ENCODE results near the gene TMEM123. TPM values are rescaled to one million over a fixed set of nuclear protein-coding genes. Genes with fewer than 3 reads are reported as not detected.

TMEM123 gene
- total and polyA plus RNA-seq, 2 of the 8 experiments (the other 6 are each of a cell fraction or from before 2014, with no cell fraction given): 75.5 to 80.1 TPM

DNA sequence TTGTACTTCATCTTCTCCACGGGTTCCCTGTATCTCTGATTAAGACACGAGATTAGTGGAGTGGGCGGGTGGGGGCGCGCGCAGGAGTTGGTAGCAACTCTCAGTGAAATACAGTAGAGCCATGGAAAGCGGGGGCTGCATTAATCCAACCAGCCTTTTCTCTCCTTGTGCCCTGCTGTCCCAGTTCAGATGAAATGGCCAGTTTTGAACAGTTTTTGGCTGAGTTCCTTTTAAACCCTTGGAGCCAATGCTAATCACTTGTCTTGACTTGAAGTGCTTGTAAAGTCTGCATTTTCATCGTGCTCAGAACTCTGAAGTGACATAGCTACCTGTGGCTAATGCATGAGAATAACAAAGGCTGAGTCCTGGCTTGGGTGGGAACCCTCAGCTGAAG, 734 bp upstream of the TMEM123 start:
- H3K23me2 ChIP-seq (ENCODE audit: low read depth, low read length): peaks cover 16% of the 10 kb centered on the region; the same call in 1 of the 2 replicates
- no peak overlapping the region for H3K18ac ChIP-seq (ENCODE audit: extremely low read depth, low read length)
- no peaks in the 10 kb centered on the region for H3K79me1 ChIP-seq (ENCODE audit: low read depth, low read length)
- no peak overlapping the region for H2BK120ac ChIP-seq (replicated peaks; ENCODE audit: low read depth, low read length)
- POLR2A ChIA-PET (ENCODE audit: partially characterized antibody): interaction anchor here (0.6 to 1.4 kb wide), 6 partner anchors 13 to 112 kb away, joined by 3 read pairs; no protein-coding TSS in a partner anchor
- FAIRE-seq (no peak), DNase-seq (ENCODE audit: low read depth in 1 of 2, low spot score in 2 of 2) (no peak)
- peak overlapping the region; percentile 72 to 74 for H3K4me2 ChIP-seq (ENCODE audit: insufficient read depth in 1 of 2, low read depth in 2 of 2, low read length in 2 of 2)
- H4K8ac ChIP-seq (ENCODE audit: extremely low read depth, insufficient read depth, low read length): no peak overlapping the region
- H4K5ac ChIP-seq (ENCODE audit: insufficient read length, low read depth, low read length): no peak overlapping the region
- no peak overlapping the region for H3K4ac ChIP-seq (replicated peaks; ENCODE audit: insufficient read length, low read depth, low read length)
- H2BK15ac ChIP-seq (ENCODE audit: low read length): no peak overlapping the region
- H2AK5ac ChIP-seq (ENCODE audit: low read depth, low read length): no peak overlapping the region
- 3% methylated on average over 8 of the region's 8 CpGs; no CpG with 5 or more reads in 1 of the 2 experiments for WGBS, 2 experiments (ENCODE audit: extremely low coverage in 1 of 2, insufficient coverage in 1 of 2, insufficient read length in 1 of 2, insufficient replicate concordance in 2 of 2, low coverage in 1 of 2, low lambda C conversion rate in 2 of 2, missing lambda C conversion rate in 1 of 2)
- CTCF ChIA-PET (ENCODE audit: partially characterized antibody): interaction anchor here (0.7 to 1.6 kb wide), 3 partner anchors 14 to 213 kb away, joined by 3 to 5 read pairs (median 3); no protein-coding TSS in a partner anchor
- H3K9ac ChIP-seq (replicated peaks in 1 of 4; ENCODE audit: extremely low read depth in 1 of 4, low read depth in 3 of 4, low read length in 3 of 4): peak overlapping the region in 3 of 4 experiments; percentile 53 to 81 (median 78); a peak in 6 of 7 replicates
- H3K23ac ChIP-seq (ENCODE audit: insufficient read length): no peak overlapping the region
- H3K56ac ChIP-seq (replicated peaks; ENCODE audit: insufficient read length, low read depth, low read length): no peak overlapping the region
- no peak overlapping the region for H2BK5ac ChIP-seq (ENCODE audit: low read depth, low read length)
- no peak overlapping the region for H4K91ac ChIP-seq (replicated peaks; ENCODE audit: insufficient read length, low read length)
- no peak overlapping the region; the same call in 1 of the 2 replicates for H3K27ac ChIP-seq (ENCODE audit: low read depth, low read length)
- peaks cover 3 to 23% (median 16%) of the 10 kb centered on the region in 4 experiments; a peak in 4 of 7 replicates for H3K4me1 ChIP-seq (replicated peaks in 1 of 4; ENCODE audit: control insufficient read depth in 3 of 4, insufficient read depth in 4 of 4, low read length in 3 of 4)
- peaks cover 0 to 32% of the 10 kb centered on the region in 2 experiments; a peak in 2 of 4 replicates for H3K79me2 ChIP-seq (ENCODE audit: control insufficient read depth in 1 of 2, insufficient read depth in 2 of 2, low read length in 2 of 2)
- peak overlapping the region; percentile 75; the same call in 1 of the 2 replicates for H2BK12ac ChIP-seq (ENCODE audit: low read depth, low read length)
- no peaks in the 10 kb centered on the region for H3K9me3 ChIP-seq (ENCODE audit: insufficient read depth in 2 of 2, low read depth in 1 of 2, low read length in 1 of 2)
- H3K36me3 ChIP-seq (ENCODE audit: control insufficient read depth in 2 of 4, insufficient read depth in 4 of 4, low read length in 3 of 4): no peaks in the 10 kb centered on the region
- no peak overlapping the region for H2BK20ac ChIP-seq (ENCODE audit: low read length)
- peaks cover 12 to 13% of the 10 kb centered on the region in 2 experiments for H4K20me1 ChIP-seq (replicated peaks in 1 of 2; ENCODE audit: control insufficient read depth in 1 of 2, insufficient read depth in 2 of 2, low read length in 2 of 2)
- H3K14ac ChIP-seq (ENCODE audit: insufficient read length): no peak overlapping the region
- H2AFZ ChIP-seq (ENCODE audit: low read length): peak overlapping the region; percentile 91
- peak overlapping the region; percentile 72 to 84 (median 74) for H3K4me3 ChIP-seq (ENCODE audit: extremely low read depth in 1 of 4, insufficient read depth in 2 of 4, low read depth in 3 of 4, low read length in 4 of 4)
- peaks cover 0 to 15% (median 3%) of the 10 kb centered on the region in 4 experiments; a peak in 4 of 7 replicates for H3K27me3 ChIP-seq (replicated peaks in 1 of 4; ENCODE audit: control insufficient read depth in 3 of 4, extremely low read depth in 1 of 4, insufficient read depth in 3 of 4, low read length in 3 of 4)
- TF ChIP-seq SP2 (IDR thresholded peaks at IDR 0.05; ENCODE audit: low read length): no peak
- TF ChIP-seq, protein P1, sequence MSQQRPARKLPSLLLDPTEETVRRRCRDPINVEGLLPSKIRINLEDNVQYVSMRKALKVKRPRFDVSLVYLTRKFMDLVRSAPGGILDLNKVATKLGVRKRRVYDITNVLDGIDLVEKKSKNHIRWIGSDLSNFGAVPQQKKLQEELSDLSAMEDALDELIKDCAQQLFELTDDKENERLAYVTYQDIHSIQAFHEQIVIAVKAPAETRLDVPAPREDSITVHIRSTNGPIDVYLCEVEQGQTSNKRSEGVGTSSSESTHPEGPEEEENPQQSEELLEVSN (IDR thresholded peaks at IDR 0.05): no peak
- no peak for TF ChIP-seq NANOG (IDR thresholded peaks at IDR 0.05; ENCODE audit: insufficient read depth, low read depth, low read length, poor library complexity, severe bottlenecking)
